HL-60 (cell line): ENCODE results near the gene ACVRL1.

ENCODE experiments used
- GABPA ChIP-seq: IDR thresholded peaks from 2 replicates; pipeline ENCODE4 v1.6.1; 2012; ENCODE audit warnings: low read depth
- POLR2AphosphoS5 ChIP-seq: IDR thresholded peaks from 2 replicates; pipeline ENCODE4 v1.6.1; 2012; ENCODE audit warnings: low read depth
- TF ChIP-seq, protein P1 (sequence below): IDR thresholded peaks from one replicate; pipeline ENCODE4 v1.5.1; 2011; ENCODE audit warnings: low read length, control low read depth, inconsistent platforms; ENCODE audit not compliant: insufficient read depth

DNA sequence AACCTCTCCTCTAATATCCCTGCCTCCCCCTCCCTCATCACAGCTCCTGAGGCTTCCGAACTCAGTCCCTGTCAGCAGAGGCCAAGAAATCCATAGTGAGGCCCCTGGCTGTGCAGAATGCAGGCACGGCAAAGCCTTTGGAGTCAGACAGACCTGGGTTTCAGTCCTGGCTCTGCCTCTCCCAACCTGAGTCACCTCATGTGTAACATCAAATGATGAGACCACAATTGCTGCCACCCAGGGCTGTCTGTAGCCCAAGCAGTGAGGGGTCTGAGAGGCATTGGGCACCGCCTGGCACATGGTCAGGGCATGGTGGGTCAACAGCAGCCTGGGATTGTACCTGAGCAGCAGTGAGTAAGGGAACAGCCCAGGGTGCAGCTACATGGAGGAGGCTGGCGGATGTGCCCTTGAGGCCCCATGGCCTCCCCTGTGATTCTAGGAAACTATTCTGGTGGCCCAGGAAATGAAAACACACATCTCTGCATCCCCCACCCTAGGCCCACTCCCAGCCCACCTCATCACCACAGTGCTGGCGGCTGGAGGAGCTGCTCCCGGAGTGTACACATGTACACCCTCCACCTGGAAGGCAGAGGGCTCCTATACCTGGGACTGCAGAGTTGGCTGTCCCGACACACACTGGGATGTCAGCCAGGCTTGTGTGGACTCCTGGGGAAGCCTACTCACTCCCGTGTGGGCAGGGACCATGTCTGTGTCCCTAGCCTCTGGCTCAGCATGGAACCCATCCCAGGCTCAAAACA lies 11.7 kb upstream of the ACVRL1 start:
- TF ChIP-seq, protein P1, sequence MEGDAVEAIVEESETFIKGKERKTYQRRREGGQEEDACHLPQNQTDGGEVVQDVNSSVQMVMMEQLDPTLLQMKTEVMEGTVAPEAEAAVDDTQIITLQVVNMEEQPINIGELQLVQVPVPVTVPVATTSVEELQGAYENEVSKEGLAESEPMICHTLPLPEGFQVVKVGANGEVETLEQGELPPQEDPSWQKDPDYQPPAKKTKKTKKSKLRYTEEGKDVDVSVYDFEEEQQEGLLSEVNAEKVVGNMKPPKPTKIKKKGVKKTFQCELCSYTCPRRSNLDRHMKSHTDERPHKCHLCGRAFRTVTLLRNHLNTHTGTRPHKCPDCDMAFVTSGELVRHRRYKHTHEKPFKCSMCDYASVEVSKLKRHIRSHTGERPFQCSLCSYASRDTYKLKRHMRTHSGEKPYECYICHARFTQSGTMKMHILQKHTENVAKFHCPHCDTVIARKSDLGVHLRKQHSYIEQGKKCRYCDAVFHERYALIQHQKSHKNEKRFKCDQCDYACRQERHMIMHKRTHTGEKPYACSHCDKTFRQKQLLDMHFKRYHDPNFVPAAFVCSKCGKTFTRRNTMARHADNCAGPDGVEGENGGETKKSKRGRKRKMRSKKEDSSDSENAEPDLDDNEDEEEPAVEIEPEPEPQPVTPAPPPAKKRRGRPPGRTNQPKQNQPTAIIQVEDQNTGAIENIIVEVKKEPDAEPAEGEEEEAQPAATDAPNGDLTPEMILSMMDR, result no peak
- no peak for TF ChIP-seq POLR2AphosphoS5
- no peak for TF ChIP-seq GABPA
